Esophagus squamous epithelium (tissue), 4 donors: ENCODE measurements around the gene ANKFN1.

Source experiments
- POLR2A ChIP-seq, 4 donors: fragments of 450-650 bp; IDR thresholded peaks; one replicate each; pipeline ENCODE4 v1.6.1; 2017; ENCODE audit warnings: antibody characterized with exemption in 4 of 4, mild to moderate bottlenecking in 4 of 4, moderate library complexity in 3 of 4
- TF ChIP-seq, protein P1 (sequence below), 6 experiments: fragments of 450-650 bp in 4 of 6; fragments of 200-600 bp in 2 of 6; sonication (generic) in 2 of 6; IDR thresholded peaks; one replicate each; pipeline ENCODE4 v1.5.1; 2016 to 2019; ENCODE audit warnings: antibody characterized with exemption in 6 of 6, mild to moderate bottlenecking in 4 of 6, moderate library complexity in 4 of 6

DNA sequence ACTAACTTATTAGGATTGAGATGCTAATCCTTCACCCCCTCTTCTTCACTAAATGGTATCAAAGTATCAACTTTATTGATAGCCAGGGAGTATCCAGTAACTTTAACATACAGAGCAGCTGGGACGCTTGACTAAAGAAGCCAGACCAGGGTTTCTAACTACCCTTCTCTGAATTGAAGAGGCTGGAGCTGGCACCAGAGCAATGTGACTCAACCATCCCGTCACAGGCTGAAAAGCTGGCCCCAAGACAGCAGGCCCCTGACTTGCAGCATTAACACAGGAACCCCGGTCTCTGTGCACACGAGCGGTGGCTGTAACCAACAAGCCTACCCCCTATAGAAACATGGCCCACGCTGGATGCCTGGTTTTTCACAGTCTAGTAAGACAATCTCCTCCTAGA is 59.8 kb downstream of the ANKFN1 start:
- TF ChIP-seq, protein P1, sequence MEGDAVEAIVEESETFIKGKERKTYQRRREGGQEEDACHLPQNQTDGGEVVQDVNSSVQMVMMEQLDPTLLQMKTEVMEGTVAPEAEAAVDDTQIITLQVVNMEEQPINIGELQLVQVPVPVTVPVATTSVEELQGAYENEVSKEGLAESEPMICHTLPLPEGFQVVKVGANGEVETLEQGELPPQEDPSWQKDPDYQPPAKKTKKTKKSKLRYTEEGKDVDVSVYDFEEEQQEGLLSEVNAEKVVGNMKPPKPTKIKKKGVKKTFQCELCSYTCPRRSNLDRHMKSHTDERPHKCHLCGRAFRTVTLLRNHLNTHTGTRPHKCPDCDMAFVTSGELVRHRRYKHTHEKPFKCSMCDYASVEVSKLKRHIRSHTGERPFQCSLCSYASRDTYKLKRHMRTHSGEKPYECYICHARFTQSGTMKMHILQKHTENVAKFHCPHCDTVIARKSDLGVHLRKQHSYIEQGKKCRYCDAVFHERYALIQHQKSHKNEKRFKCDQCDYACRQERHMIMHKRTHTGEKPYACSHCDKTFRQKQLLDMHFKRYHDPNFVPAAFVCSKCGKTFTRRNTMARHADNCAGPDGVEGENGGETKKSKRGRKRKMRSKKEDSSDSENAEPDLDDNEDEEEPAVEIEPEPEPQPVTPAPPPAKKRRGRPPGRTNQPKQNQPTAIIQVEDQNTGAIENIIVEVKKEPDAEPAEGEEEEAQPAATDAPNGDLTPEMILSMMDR (IDR thresholded peaks at IDR 0.05), result no peak
- no peak for TF ChIP-seq POLR2A (IDR thresholded peaks at IDR 0.05)
